Liver (tissue), 9 donors: ENCODE data around the gene DNAH10. TPM values are rescaled to one million over a fixed set of nuclear protein-coding genes. Genes with fewer than 3 reads are reported as not detected.

ENCODE experiments used
- DNase-seq: peaks from one replicate; pipeline ENCODE4 v3.0.0-alpha.2; 2017; ENCODE audit warnings: low spot score
- H3K27ac ChIP-seq, 2 donors: one replicate each; pipeline ENCODE4 v1.7.0; 2013; ENCODE audit warnings: inconsistent platforms in 2 of 2, low read length in 2 of 2, control low read depth in 1 of 2, low read depth in 1 of 2, mild to moderate bottlenecking in 1 of 2
- H3K27me3 ChIP-seq, 4 donors: one replicate each; pipeline versions ENCODE4 v1.6.1 to v1.7.0; 2013; ENCODE audit warnings: low read length in 3 of 4, inconsistent platforms in 1 of 4, mild to moderate bottlenecking in 1 of 4, moderate library complexity in 1 of 4; ENCODE audit not compliant: control insufficient read depth in 4 of 4, insufficient read depth in 4 of 4
- H3K36me3 ChIP-seq, 4 donors: one replicate each; pipeline versions ENCODE4 v1.6.1 to v1.7.0; 2013; ENCODE audit warnings: low read length in 3 of 4, mild to moderate bottlenecking in 3 of 4, low read depth in 1 of 4, moderate library complexity in 1 of 4; ENCODE audit not compliant: control insufficient read depth in 4 of 4, insufficient read depth in 3 of 4
- H3K4me1 ChIP-seq, 4 donors: one replicate each; pipeline versions ENCODE4 v1.6.1 to v1.7.0; 2013; ENCODE audit warnings: low read length in 3 of 4, mild to moderate bottlenecking in 3 of 4, moderate library complexity in 1 of 4; ENCODE audit not compliant: control insufficient read depth in 4 of 4, insufficient read depth in 4 of 4
- H3K4me3 ChIP-seq, 3 donors: one replicate each; pipeline versions ENCODE4 v1.6.1 to v1.7.0; 2013; ENCODE audit warnings: low read length in 3 of 3, control low read depth in 1 of 3, low read depth in 1 of 3, mild to moderate bottlenecking in 1 of 3
- H3K9ac ChIP-seq, 2 donors: one replicate each; pipeline ENCODE4 v1.7.0; 2013; ENCODE audit warnings: low read length in 2 of 2, mild to moderate bottlenecking in 2 of 2, moderate library complexity in 2 of 2, control low read depth in 1 of 2, low read depth in 1 of 2
- H3K9me3 ChIP-seq, 4 donors: one replicate each; pipeline versions ENCODE4 v1.6.1 to v1.7.0; 2013; ENCODE audit warnings: low read length in 3 of 4; ENCODE audit not compliant: control insufficient read depth in 4 of 4
- CTCF ChIP-seq: fragments of 150-350 bp; IDR thresholded peaks from 2 replicates; pipeline ENCODE4 v1.5.1; 2017; ENCODE audit warnings: improper control_type of control experiment, low read depth, low read length; ENCODE audit not compliant: missing input control
- EGR1 ChIP-seq, 2 donors: IDR thresholded peaks; 2 replicates each; pipeline ENCODE4 v1.6.1; 2016 to 2018; ENCODE audit warnings: antibody characterized with exemption in 2 of 2, low read depth in 2 of 2
- FOXA1 ChIP-seq: IDR thresholded peaks from 2 replicates; pipeline ENCODE4 v1.6.1; 2016; ENCODE audit warnings: antibody characterized with exemption
- FOXA2 ChIP-seq: IDR thresholded peaks from 2 replicates; pipeline ENCODE4 v1.6.1; 2016; ENCODE audit warnings: antibody characterized with exemption
- GABPA ChIP-seq, 2 donors: IDR thresholded peaks in 1 of 2; conservative IDR thresholded peaks in 1 of 2; 2 replicates each; pipeline ENCODE4 v1.6.1; 2016; ENCODE audit warnings: antibody characterized with exemption in 2 of 2, mild to moderate bottlenecking in 1 of 2, moderate library complexity in 1 of 2
- HNF4A ChIP-seq, 2 donors: conservative IDR thresholded peaks; 2 replicates each; pipeline ENCODE4 v1.6.1; 2016; ENCODE audit warnings: antibody characterized with exemption in 2 of 2, mild to moderate bottlenecking in 2 of 2
- HNF4G ChIP-seq: IDR thresholded peaks from 2 replicates; pipeline ENCODE4 v1.6.1; 2016; ENCODE audit warnings: antibody characterized with exemption
- JUND ChIP-seq, 2 donors: IDR thresholded peaks; 2 replicates each; pipeline ENCODE4 v1.6.1; 2016; ENCODE audit warnings: antibody characterized with exemption in 2 of 2
- MAX ChIP-seq: IDR thresholded peaks from 2 replicates; pipeline ENCODE4 v1.6.1; 2016; ENCODE audit warnings: antibody characterized with exemption
- NR2F2 ChIP-seq: IDR thresholded peaks from 2 replicates; pipeline ENCODE4 v1.6.1; 2016; ENCODE audit warnings: antibody characterized with exemption
- RAD21 ChIP-seq, 2 donors: IDR thresholded peaks; 2 replicates each; pipeline ENCODE4 v1.6.1; 2016; ENCODE audit warnings: antibody characterized with exemption in 2 of 2, mild to moderate bottlenecking in 2 of 2
- RXRA ChIP-seq, 2 donors: IDR thresholded peaks; 2 replicates each; pipeline ENCODE4 v1.6.1; 2017 to 2018; ENCODE audit warnings: antibody characterized with exemption in 2 of 2, mild to moderate bottlenecking in 1 of 2
- SP1 ChIP-seq: IDR thresholded peaks from 2 replicates; pipeline ENCODE4 v1.6.1; 2018; ENCODE audit warnings: antibody characterized with exemption, mild to moderate bottlenecking
- TAF1 ChIP-seq: conservative IDR thresholded peaks from 2 replicates; pipeline ENCODE4 v1.6.1; 2016; ENCODE audit warnings: antibody characterized with exemption, mild to moderate bottlenecking
- YY1 ChIP-seq: IDR thresholded peaks from 2 replicates; pipeline ENCODE4 v1.6.1; 2016; ENCODE audit warnings: antibody characterized with exemption, mild to moderate bottlenecking
- ZBTB33 ChIP-seq: IDR thresholded peaks from 2 replicates; pipeline ENCODE4 v1.6.1; 2016; ENCODE audit warnings: antibody characterized with exemption
- WGBS: extraction: QIAGEN DNeasy Blood & Tissue Kit; methylation state at CpG from one replicate; pipeline ENCODE4 v1.1.7; 2013; 5-methylcytosine and 5-hydroxymethylcytosine counted together
- polyA plus RNA-seq, 2 donors: library from polyadenylated mRNA; stranded (reverse) in 1 of 2; unstranded in 1 of 2; fragments of 200-250 nt in 1 of 2; fragments of >200 nt in 1 of 2; fragmentation: Nextera tagmentation in 1 of 2; extraction: Ambion mirVana in 1 of 2; gene quantifications; one replicate each; pipeline versions ENCODE4 v1.2.1 to v1.2.3, GENCODE V29; 2013 to 2015
- total RNA-seq, 2 donors: library from RNA; depleted of rRNA; stranded (reverse); fragments of >200 nt; gene quantifications; one replicate each; pipeline ENCODE4 v1.2.3, GENCODE V29; 2014
- TF ChIP-seq, protein P1 (sequence below): IDR thresholded peaks from 2 replicates; pipeline ENCODE4 v1.6.1; 2016; ENCODE audit warnings: antibody characterized with exemption, mild to moderate bottlenecking
- TF ChIP-seq, protein P2 (sequence below): IDR thresholded peaks from 2 replicates; pipeline ENCODE4 v1.6.1; 2016; ENCODE audit warnings: antibody characterized with exemption
- donor health status: healthy.
- donor health status: healthy.
- donor health status: healthy.
- donor health status: healthy.
- donor health status: healthy.

The DNAH10 gene
- total and polyA plus RNA-seq, 4 donors: 0.05 to 0.47 (median 0.07) TPM

DNA sequence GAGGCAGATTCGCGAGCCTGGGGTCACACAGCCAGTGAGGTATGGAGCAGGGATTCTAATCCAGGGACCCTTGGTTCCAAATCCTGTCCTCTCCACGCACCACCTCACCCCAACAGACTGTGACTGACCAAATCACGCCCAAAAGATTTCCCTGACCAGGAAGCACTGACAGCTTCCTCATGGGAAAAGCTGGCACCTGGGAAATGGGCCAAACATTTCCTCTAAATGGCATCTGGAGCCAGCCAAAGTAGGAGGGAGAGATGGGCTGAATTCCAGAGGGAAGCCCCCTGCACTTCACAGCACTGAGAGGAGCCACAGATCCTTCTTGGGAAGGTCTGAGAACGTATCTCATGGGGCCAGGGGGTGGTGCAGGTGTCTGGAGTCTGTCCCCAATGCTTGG lies 181.7 kb downstream of the DNAH10 start:
- peaks cover 0 to 8% (median 5%) of the 10 kb centered on the region in 4 donors for H3K4me1 ChIP-seq
- no peak for DNase-seq
- no peak overlapping the region for H3K4me3 ChIP-seq
- WGBS: 92% methylated on average over 5 of the region's 5 CpGs
- H3K9ac ChIP-seq: no peak overlapping the region
- TF ChIP-seq EGR1 (IDR thresholded peaks at IDR 0.05; ENCODE audit: low read depth in 2 of 2) (no peak), FOXA2 (no peak), HNF4A (conservative IDR thresholded peaks at IDR 0.05) (no peak)
- no peak overlapping the region for H3K27ac ChIP-seq
- H3K27me3 ChIP-seq: no peaks in the 10 kb centered on the region
- peaks cover 0 to 3% (median 0%) of the 10 kb centered on the region in 4 donors for H3K9me3 ChIP-seq
- H3K36me3 ChIP-seq: peaks cover 5 to 12% (median 9%) of the 10 kb centered on the region in 4 donors

- H3K9ac ChIP-seq: no peak overlapping the region
- H3K9me3 ChIP-seq: peaks cover 0 to 3% (median 0%) of the 10 kb centered on the region in 4 donors
- H3K27ac ChIP-seq: no peak overlapping the region
- H3K4me1 ChIP-seq: peaks cover under 1 to 17% (median 12%) of the 10 kb centered on the region in 4 donors
- TF ChIP-seq NR2F2 (no peak), RAD21 (IDR thresholded peaks at IDR 0.05) (no peak), HNF4A (conservative IDR thresholded peaks at IDR 0.05) (no peak), JUND (IDR thresholded peaks at IDR 0.05) (no peak), EGR1 (IDR thresholded peaks at IDR 0.05; ENCODE audit: low read depth in 2 of 2) (no peak), SP1 (no peak), YY1 (no peak), HNF4G (no peak), FOXA2 (no peak), FOXA1 (no peak), TAF1 (no peak), RXRA (IDR thresholded peaks at IDR 0.05) (no peak), CTCF (no peak), ZBTB33 (no peak), GABPA (IDR thresholded peaks at IDR 0.05 in 1 of 2, conservative IDR thresholded peaks at IDR 0.05 in 1 of 2) (no peak), MAX (no peak)
- TF ChIP-seq, protein P1, sequence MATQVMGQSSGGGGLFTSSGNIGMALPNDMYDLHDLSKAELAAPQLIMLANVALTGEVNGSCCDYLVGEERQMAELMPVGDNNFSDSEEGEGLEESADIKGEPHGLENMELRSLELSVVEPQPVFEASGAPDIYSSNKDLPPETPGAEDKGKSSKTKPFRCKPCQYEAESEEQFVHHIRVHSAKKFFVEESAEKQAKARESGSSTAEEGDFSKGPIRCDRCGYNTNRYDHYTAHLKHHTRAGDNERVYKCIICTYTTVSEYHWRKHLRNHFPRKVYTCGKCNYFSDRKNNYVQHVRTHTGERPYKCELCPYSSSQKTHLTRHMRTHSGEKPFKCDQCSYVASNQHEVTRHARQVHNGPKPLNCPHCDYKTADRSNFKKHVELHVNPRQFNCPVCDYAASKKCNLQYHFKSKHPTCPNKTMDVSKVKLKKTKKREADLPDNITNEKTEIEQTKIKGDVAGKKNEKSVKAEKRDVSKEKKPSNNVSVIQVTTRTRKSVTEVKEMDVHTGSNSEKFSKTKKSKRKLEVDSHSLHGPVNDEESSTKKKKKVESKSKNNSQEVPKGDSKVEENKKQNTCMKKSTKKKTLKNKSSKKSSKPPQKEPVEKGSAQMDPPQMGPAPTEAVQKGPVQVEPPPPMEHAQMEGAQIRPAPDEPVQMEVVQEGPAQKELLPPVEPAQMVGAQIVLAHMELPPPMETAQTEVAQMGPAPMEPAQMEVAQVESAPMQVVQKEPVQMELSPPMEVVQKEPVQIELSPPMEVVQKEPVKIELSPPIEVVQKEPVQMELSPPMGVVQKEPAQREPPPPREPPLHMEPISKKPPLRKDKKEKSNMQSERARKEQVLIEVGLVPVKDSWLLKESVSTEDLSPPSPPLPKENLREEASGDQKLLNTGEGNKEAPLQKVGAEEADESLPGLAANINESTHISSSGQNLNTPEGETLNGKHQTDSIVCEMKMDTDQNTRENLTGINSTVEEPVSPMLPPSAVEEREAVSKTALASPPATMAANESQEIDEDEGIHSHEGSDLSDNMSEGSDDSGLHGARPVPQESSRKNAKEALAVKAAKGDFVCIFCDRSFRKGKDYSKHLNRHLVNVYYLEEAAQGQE: no peak
- TF ChIP-seq, protein P2, sequence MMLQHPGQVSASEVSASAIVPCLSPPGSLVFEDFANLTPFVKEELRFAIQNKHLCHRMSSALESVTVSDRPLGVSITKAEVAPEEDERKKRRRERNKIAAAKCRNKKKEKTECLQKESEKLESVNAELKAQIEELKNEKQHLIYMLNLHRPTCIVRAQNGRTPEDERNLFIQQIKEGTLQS: no peak
- no peaks in the 10 kb centered on the region for H3K27me3 ChIP-seq
- no peak overlapping the region for H3K4me3 ChIP-seq
- H3K36me3 ChIP-seq: peaks cover 5 to 11% (median 9%) of the 10 kb centered on the region in 4 donors
- no peak for DNase-seq
- 90% methylated on average over 10 of the region's 10 CpGs for WGBS
These were observed 182.6 kb downstream of the DNAH10 start for GRCh38 chr12:123944696-123945095.
